Kidney glomerular epithelial cell (primary cell): ENCODE data around the gene RAD51B.

Experiments used
- DNase-seq: peaks from one replicate; lab custom pipeline; 2025; lab: John Stamatoyannopoulos, UW

Gene RAD51B

GRCh38 chr14:68145539-68145938 lies 326.0 kb downstream of the RAD51B start:
- no peak for DNase-seq

DNA sequence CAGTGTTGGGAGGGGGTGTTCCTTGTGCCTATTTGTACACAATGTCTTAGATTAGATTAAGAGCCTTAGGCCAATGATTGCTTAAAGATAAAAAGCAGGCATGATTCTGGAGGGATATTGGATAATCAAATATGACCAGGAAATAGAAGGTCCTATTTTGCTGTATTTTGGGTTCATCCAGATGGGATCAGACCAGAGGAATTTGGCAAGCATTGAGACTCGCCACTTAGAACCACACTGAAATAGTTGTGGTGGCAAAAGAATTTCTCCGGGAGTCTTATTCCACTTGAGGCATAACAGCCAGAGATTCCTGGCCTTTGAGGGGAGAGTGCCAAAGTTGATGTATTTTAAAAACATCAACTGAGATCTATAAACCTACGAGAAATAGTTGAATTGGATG lies 327.2 kb downstream of the RAD51B start:
- peak; percentile 93 for DNase-seq

- peak; percentile 68 for DNase-seq
Observed at GRCh38 chr14:68147303-68147702, 327.7 kb downstream of the RAD51B start.

DNA sequence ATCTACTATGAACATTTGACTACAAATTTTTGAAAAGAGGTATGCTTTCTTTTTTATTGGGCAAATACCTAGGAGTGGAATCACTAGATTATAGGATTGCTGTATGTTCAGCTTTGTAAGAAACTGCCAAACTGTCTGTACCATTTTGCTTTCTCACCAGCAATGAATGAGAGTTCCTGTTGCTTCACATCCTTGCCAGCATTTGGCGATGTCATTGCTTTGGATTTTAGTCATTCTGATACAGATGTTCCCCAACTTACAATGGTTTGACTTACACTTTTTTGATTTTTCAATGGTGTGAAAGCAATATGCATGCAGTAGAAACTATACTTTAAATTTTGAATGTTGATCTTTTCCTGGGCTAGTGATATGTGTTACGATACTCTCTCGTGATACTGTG lies 328.7 kb downstream of the RAD51B start:
- no peak for DNase-seq

DNA sequence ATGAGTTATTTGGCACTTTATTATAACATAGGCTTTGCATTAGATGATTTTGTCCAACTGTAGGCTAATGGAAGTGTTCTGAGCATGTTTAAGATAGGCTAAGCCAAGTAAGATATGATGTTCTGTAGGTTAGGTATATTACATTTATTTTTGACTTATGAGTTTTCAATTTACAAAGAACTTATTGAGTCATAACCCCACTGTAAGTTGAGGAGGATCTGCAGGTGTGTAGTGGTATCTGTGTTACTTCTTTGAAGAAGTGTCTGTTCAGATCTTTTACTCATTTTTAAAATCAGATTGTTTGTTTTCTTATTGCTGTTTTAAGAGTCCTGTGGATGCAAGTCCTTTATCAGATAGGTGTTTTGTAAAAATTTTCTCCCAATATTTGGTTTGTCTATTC lies 329.2 kb downstream of the RAD51B start:
- no peak for DNase-seq

DNA sequence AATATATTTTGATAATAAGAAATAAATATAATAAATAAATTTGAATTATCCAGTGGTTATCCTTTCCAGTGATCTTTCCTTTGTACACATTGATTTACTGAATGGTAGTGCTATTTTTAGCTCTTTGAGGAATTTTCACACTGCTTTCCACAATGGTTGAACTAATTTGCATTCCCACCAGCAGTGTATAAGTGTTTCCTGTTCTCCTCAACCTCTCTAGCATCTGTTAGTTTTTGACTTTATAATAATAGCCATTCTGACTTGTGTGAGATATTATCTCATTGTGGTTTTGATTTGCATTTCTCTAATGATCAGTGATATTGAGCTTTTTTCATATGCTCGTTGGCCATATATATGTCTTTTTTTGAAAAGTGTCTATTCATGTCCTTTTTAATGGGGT lies 333.7 kb downstream of the RAD51B start:
- no peak for DNase-seq

- DNase-seq, result no peak
Observed at GRCh38 chr14:68154275-68154674, 334.7 kb downstream of the RAD51B start.

DNA sequence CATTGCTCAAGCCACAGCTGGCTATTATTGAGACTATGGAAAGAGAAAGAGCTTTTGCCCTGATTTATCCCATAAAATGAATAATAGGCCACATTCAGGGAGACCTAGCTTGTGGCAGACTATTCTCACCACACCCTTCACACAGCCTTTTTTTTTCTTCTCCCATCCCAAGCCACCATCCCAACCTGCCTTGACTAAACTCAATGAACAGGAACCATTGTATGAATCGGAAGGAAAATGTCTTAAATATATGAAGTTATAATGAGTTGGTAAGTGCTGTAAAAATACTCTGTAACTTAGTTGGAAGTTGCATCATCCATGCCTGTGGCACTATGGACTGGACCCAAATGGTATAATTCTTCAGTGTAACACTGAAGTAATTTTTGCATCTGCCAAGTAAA lies 338.4 kb downstream of the RAD51B start:
- DNase-seq, result no peak

DNA sequence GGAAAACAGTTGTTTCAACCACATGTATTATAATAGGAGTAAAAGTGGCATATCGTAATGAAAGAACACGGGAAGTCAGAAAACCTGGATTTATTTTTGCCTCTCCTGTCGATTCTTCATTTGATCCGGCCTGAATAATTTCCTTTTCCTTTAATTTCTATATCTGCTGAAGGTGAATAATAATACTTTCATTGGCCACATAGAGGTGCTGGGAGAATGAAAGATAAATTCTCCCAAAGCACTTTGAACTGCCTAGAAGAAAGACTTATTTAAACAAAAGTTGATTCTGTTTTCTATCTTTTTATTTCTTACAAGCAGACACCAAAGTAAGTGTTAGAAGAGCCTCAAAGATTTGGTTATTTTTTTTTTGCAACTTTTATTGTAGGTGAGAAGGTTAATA lies 339.1 kb downstream of the RAD51B start:
- DNase-seq, result no peak

DNA sequence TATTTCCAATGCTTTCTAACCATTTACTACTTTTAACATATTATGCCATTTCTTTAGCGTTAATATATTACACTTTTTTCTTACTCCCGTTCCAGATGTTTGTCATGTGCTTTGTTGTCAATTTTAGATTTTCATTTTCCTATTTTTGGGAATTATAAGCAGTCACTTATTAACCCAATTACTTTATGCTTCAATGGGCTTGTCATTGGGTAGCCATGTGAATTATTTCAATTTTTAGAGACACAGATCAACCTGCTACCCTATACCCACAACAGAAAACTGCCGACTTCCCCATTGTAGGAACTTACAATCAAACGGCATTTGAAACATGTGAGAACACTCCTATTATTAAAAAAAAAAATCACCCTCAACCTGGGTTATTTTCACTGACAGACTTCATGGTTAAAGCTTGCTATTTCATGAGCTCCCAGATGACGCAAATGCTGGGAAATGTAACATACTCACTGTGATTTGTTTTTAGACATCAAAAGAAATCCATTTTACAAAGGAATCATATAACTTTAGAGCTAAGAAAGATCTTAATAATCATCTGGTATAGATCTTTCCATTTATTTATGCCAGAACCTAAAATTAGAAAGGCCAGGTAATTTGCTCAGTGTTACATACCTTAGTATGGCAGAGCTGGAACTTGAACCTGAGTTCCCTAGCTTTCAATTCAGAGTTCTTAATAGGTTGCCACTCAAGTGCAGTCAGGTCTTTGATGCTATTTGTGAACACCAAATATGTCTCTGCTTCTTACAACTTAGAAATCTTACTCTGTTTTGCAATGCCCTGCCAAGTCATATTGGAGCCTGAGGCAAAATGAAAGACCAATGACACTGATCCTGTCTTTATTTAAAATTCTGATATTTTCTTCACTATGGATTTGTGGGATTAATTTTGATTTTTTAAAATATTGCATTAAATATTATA lies 340.4 kb downstream of the RAD51B start:
- DNase-seq, result no peak

- no peak for DNase-seq
Observed at GRCh38 chr14:68160779-68161546, 341.4 kb downstream of the RAD51B start.

GRCh38 chr14:68162887-68163286 lies 343.3 kb downstream of the RAD51B start:
- no peak for DNase-seq

GRCh38 chr14:68164711-68165113 lies 345.1 kb downstream of the RAD51B start:
- DNase-seq, result no peak

DNA sequence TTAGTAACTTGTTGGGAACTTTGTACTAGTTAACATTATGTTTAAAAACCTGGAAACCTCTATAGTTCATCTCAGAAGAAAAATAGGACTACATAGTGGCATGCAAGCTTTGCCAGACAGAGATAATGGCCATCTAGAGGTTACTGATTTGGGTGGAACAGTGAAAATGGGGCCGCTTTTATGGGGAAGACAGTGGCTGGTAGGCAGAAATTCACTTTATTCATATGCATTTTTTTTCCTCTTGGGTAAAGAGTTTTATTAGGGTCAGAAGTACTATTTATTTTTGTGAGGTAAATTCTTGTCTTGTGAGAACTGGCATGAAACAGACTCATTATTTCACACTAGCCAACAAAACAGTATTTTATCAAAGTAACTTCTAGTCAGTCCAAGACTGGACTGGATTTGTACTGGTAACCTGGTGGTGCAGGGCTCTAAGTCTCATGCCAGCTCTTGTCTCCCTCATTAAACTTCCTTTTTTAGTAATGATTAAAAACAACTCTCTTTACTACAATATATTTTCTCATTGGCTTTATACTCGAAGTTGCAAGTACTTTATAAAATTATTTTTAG lies 345.8 kb downstream of the RAD51B start:
- no peak for DNase-seq

- no peak for DNase-seq
Observed at GRCh38 chr14:68166731-68167382, 347.3 kb downstream of the RAD51B start.

- DNase-seq, result no peak
Observed at GRCh38 chr14:68167383-68168087, 348.0 kb downstream of the RAD51B start.

- no peak for DNase-seq
Observed at GRCh38 chr14:68168460-68169109, 349.0 kb downstream of the RAD51B start.

- DNase-seq, result peak; percentile 91
Observed at GRCh38 chr14:68172216-68172615, 352.6 kb downstream of the RAD51B start.

- peak; percentile 97 for DNase-seq
Observed at GRCh38 chr14:68172627-68173026, 353.0 kb downstream of the RAD51B start.

- DNase-seq, result peak; percentile 76
Observed at GRCh38 chr14:68173227-68173972, 353.8 kb downstream of the RAD51B start.
